Breast epithelium (tissue), 3 donors: Measurements from ENCODE around the gene TMEM178B.

Source experiments
- POLR2A ChIP-seq: fragments of 450-650 bp; IDR thresholded peaks from one replicate; pipeline ENCODE4 v1.6.1; 2016; ENCODE audit warnings: antibody characterized with exemption, mild to moderate bottlenecking, moderate library complexity
- POLR2AphosphoS5 ChIP-seq, 3 donors: sonication (generic); formaldehyde crosslinking; IDR thresholded peaks; one replicate each; pipeline ENCODE4 v1.6.1; 2017; ENCODE audit warnings: antibody characterized with exemption in 3 of 3
- TF ChIP-seq, protein P1 (sequence below), 3 donors: fragments of 450-650 bp; IDR thresholded peaks; one replicate each; pipeline ENCODE4 v1.5.1; 2016 to 2017; ENCODE audit warnings: antibody characterized with exemption in 3 of 3, mild to moderate bottlenecking in 3 of 3, moderate library complexity in 3 of 3

DNA sequence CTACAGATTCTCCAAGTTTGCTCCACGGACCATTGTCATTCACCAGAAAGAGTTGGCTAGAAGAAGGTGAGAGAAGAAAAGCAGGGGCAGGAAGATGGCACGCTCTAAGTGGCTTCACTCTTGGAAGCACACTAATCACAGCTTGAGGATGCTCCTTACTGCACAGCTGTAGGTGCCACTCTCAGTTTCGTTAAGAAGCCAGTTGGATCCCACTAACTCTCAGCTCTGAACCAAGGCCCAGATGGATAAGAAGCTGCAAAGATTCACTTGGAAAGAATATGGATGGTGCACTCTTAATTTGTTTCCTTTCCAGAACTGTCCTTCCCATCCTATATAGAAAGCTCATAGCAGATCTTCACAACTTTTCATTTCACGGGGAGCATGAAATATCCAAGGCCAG is 382.8 kb downstream of the TMEM178B start:
- TF ChIP-seq, protein P1, sequence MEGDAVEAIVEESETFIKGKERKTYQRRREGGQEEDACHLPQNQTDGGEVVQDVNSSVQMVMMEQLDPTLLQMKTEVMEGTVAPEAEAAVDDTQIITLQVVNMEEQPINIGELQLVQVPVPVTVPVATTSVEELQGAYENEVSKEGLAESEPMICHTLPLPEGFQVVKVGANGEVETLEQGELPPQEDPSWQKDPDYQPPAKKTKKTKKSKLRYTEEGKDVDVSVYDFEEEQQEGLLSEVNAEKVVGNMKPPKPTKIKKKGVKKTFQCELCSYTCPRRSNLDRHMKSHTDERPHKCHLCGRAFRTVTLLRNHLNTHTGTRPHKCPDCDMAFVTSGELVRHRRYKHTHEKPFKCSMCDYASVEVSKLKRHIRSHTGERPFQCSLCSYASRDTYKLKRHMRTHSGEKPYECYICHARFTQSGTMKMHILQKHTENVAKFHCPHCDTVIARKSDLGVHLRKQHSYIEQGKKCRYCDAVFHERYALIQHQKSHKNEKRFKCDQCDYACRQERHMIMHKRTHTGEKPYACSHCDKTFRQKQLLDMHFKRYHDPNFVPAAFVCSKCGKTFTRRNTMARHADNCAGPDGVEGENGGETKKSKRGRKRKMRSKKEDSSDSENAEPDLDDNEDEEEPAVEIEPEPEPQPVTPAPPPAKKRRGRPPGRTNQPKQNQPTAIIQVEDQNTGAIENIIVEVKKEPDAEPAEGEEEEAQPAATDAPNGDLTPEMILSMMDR (IDR thresholded peaks at IDR 0.05): no peak
- TF ChIP-seq POLR2A (no peak), POLR2AphosphoS5 (IDR thresholded peaks at IDR 0.05) (no peak)
